Stimulated activated CD4-positive, alpha-beta T cell treated with anti-CD3 and anti-CD28 coated beads, TNF-alpha, amount 100 ng/mL, for 48 hours (primary cell): Measurements from ENCODE around the gene CACNG5.

Experiments
- DNase-seq, 3 donors: peaks; one replicate each; pipeline ENCODE4 v3.0.0-alpha.2; 2020; ENCODE audit warnings: low read depth in 3 of 3

Gene CACNG5

DNA sequence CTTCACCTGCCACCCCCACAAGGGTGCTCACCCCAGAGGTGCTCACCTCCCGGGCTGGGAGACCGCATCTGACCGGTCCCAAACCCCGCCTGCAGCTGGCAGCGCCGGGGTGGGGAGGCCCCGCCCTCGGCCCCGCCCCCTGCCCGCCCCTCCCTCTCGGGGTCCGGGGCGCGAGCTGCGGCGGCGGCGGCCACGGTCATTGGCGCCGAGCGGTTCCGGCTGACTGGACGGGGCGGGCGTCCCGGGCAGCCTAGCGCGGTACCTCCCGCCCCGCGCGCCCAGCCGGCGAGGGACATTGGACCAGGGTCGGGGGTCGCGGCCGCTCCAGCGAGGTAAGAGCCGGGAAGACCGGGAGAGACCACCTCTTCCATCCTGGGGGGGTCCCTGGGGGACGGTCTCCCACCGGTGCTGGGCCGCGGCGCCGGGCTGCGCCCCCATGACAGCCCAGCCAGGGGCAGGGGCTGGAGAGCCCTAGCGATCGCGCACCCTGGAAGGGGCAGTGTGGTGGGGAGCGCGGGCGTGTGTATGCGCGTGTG, at the start of gene CACNG5:
TSS of gene CACNG5 (plus strand) at position 199 of the 536 bp plus-strand sequence. CDS start 42,216 bp downstream, outside the sequence.
- DNase-seq, result no peak

DNA sequence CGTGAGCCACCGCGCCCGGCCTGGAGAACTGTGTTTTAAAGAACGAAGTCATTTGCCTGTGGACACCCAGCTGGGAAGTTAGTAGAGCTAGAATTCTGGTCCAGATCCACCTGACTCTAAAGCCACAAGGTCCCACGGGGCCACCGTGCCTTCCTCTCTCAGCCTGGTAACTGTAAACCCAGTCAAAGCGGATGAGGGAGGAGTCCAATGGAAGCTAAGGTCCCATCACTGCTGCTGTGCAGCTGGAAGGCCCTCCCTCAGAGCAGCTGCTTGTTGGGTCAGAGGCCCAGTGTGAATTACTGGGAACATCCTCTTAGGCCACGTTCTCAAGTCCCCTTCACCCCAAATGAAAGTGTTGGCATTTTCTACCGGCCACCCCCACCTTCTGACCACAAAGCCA, 48.8 kb upstream of the CACNG5 start:
- no peak for DNase-seq

GRCh38 chr17:66787914-66788313, 47.0 kb upstream of the CACNG5 start:
- no peak for DNase-seq

- no peak for DNase-seq
Measured at GRCh38 chr17:66789093-66789492, 45.8 kb upstream of the CACNG5 start.

DNA sequence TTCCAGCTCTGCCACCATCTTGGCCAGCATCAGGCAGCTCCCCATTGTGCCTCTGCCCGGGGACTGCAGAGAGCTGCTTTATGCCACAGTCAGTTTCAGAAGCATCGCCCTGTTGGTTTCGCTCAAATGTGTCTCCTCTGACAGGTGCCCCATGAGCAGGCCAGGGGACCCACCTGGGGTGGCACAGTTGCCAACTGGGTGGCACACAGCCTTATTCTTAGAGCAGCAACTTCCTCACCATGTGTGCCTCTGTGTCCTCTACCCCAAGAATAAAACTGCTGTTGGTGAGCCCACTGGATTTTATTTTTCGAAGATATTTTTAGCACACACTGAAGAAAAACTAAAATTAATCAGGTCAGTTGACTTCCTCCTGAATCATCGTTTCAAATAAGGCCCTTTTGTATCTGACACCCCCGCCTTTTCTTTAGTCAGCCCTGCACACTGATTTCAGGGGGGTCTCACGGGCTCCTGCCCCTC, 44.9 kb upstream of the CACNG5 start:
- no peak for DNase-seq

GRCh38 chr17:66790501-66791061, 44.3 kb upstream of the CACNG5 start:
- DNase-seq, result no peak

GRCh38 chr17:66791347-66791746, 43.6 kb upstream of the CACNG5 start:
- no peak for DNase-seq

- DNase-seq, result no peak
Measured at GRCh38 chr17:66793814-66794213, 41.1 kb upstream of the CACNG5 start.

- DNase-seq, result no peak
Measured at GRCh38 chr17:66795486-66795885, 39.4 kb upstream of the CACNG5 start.

DNA sequence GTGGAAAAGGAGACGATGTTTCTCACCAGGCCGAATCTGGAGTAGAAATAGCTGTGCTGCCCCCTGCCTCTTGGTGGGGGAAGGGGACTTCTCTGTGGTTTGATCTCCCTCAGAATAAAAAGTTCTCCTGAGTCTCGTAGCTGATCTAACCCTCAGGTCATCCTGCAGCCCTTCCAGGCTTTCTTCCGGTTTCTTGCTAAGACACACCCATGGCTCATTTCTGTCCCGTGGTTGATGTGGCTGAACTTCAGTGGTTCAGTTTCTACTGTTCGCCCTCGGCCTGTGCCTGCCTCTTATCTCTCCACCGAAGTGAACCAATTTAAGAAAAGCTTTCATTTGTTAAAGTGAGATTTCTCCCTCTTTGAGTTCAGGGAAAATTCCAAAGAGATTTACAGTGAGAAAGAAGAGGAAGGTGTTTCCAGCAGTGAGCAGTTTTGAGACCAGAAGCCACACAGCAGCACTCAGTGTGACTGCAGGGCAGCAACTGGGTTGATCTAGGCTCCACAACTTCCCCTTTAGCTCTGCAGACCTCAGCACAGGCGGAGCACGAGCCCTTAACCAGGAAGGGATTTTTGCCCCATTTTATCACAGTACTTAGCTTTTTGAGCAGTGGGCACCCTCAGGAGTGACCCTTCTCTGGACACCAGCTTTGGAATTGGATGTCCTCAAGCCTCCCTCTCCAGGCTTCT, 34.9 kb upstream of the CACNG5 start:
- DNase-seq, result no peak

- no peak for DNase-seq
Measured at GRCh38 chr17:66803474-66803951, 31.4 kb upstream of the CACNG5 start.

- no peak for DNase-seq
Measured at GRCh38 chr17:66805567-66805966, 29.4 kb upstream of the CACNG5 start.

DNA sequence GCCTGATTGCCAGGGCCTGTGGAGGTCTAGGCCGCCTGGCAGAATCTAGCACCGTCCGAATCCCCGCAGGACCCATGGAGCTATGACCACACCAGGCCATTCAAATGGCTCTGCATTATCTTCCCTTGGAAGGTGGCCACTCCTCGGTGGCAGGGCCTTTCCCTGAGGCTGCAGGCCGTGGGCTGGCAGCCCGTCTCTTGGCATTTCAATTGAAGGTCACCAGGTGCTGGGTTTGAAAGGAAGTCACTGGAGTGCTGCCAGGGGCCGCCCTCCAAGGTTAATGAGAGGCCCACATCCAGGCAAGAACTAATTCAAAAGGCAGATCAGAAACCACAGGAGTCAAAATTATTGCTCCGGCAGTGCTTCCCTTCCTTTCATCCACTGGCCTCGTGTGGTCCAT, 27.7 kb upstream of the CACNG5 start:
- DNase-seq, result no peak

GRCh38 chr17:66809408-66809807, 25.5 kb upstream of the CACNG5 start:
- DNase-seq, result no peak

DNA sequence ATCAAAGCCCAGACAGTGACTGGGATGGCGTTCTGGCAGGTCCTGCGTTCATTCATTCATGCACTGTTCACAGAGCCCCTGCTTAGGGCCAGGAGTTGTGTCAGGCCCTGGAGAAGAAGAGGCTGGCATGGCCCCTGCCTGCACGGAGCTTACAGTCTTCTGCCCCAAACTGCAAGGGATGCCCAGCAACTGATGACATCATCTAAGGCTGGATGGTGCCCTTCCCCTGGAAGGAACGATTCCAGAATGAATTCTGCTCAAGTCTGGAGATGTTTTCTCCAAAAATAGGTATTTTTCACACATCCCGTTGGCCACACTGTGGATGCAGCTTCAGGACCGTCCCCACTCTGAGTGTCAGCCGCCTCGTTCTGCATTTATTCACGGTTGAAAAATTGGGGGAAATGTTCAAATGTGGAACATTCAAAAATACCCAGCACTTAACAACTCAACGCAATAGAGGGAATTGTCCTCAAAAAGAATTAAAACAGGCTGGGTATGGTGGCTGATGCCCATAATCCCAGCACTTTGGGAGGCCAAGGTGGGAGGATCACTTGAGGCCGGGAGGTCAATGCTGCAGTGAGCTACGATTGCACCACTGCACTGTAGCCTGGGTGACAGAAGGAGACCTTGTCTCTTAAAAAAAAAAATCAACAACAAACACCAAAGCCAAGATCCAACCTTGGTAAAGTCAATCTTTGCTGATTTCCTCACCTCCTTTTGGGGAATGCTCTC, 23.8 kb upstream of the CACNG5 start:
- no peak for DNase-seq

DNA sequence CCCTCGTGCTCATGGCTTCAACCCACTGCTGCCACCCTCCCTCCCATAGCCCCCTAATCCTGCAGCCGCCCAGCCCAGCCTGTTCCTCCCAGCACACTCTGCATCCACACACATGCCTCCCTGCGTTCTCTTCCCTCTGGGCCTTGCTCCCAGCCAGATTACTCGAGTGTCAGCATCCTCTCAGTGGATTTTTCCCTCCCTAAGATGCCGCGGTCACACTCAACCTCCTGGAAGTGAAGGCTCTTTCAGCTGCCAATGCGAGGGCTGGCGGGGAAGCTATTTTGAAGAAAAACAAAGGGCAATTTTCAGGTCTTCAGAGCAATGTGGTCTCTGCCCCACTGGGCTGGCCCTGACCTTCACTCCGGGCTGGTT, 23.2 kb upstream of the CACNG5 start:
- DNase-seq, result no peak

GRCh38 chr17:66812571-66812970, 22.3 kb upstream of the CACNG5 start:
- no peak for DNase-seq

DNA sequence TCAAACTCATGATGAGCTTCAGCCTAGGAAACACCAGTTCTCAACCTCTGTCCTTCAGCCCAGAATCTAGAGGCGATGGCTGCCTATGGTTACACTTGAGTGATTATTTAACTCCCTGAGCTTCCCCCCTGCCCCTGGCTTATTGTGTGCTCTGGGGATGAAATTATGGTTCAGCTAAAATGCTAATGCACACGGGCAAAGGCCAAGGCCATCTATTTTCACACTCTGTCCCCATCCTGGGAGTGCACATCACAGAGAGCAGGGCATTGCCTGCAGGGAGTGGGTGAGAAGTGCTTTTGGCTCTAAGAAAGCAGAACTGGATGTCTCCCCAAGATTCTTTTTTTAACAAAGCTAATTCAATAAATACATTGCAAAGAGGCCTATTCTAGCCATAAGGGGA, 21.6 kb upstream of the CACNG5 start:
- no peak for DNase-seq

- DNase-seq, result no peak
Measured at GRCh38 chr17:66814026-66814425, 20.9 kb upstream of the CACNG5 start.

- no peak for DNase-seq
Measured at GRCh38 chr17:66814570-66814969, 20.3 kb upstream of the CACNG5 start.

GRCh38 chr17:66817750-66818149, 17.2 kb upstream of the CACNG5 start:
- no peak for DNase-seq

- no peak for DNase-seq
Measured at GRCh38 chr17:66819466-66819865, 15.5 kb upstream of the CACNG5 start.

- DNase-seq, result no peak
Measured at GRCh38 chr17:66822009-66822408, 12.9 kb upstream of the CACNG5 start.
